ENCODE data around the gene FOXD2. TPM values are rescaled to one million over a fixed set of nuclear protein-coding genes. Genes with fewer than 3 reads are reported as not detected.

FOXD2 gene
- total RNA-seq, 1 donor from 2014 or later = 0.55 TPM

Other genes with a start within 250 kb of the FOXD2 start
- gene PDZK1IP1, start 248.0 kb upstream of the FOXD2 start, total RNA-seq = 1.3 TPM
- 1.9 TPM for gene TAL1, start 205.8 kb upstream of the FOXD2 start, total RNA-seq
- gene STIL, start 123.9 kb upstream of the FOXD2 start, total RNA-seq = 0.33 TPM
- 119 TPM for gene CMPK1, start 104.3 kb upstream of the FOXD2 start, total RNA-seq
- not detected for gene FOXE3, start 21.8 kb upstream of the FOXD2 start, total RNA-seq